ENCODE measurements around the gene FBXL3.
A peak's percentile ranks its signal among the peaks of the same experiment; 100 is the strongest.

FBXL3 gene

GRCh38 chr13:77040835-77041234 lies 13.9 kb upstream of the FBXL3 start:
- no peak overlapping the region for H2AK5ac ChIP-seq (ENCODE audit: low read length)
- H3K27ac ChIP-seq (ENCODE audit: low read depth, low read length): no peak overlapping the region
- H4K8ac ChIP-seq (ENCODE audit: low read depth, low read length): no peak overlapping the region
- H3K23ac ChIP-seq (ENCODE audit: low read length): no peak overlapping the region
- no peaks in the 10 kb centered on the region for H3K79me1 ChIP-seq (ENCODE audit: low read length)
- H4K91ac ChIP-seq (ENCODE audit: low read depth, low read length): no peak overlapping the region
- H3K18ac ChIP-seq (ENCODE audit: low read length): no peak overlapping the region
- no CpG with 5 or more reads among the region's 9 CpGs for WGBS (ENCODE audit: extremely low coverage, insufficient coverage, insufficient read length)
- H3K4ac ChIP-seq (ENCODE audit: low read depth, low read length): no peak overlapping the region
- H3K9me3 ChIP-seq (ENCODE audit: insufficient read depth, low read depth, low read length): no peaks in the 10 kb centered on the region
- H3K14ac ChIP-seq (ENCODE audit: low read length): no peak overlapping the region
- H3K4me2 ChIP-seq (ENCODE audit: low read length): no peak overlapping the region
- no peak overlapping the region for H2BK120ac ChIP-seq (ENCODE audit: insufficient read depth, low read length, poor library complexity)
- H4K12ac ChIP-seq (ENCODE audit: low read depth, low read length): no peak overlapping the region
- no peak overlapping the region for H3K4me3 ChIP-seq (ENCODE audit: low read depth, low read length)
- H3K36me3 ChIP-seq (ENCODE audit: control insufficient read depth in 1 of 2, insufficient read depth in 2 of 2, low read length in 2 of 2): peaks cover 2 to 3% of the 10 kb centered on the region in 2 experiments
- H3K4me1 ChIP-seq (ENCODE audit: control insufficient read depth in 1 of 2, insufficient read depth in 2 of 2, low read length in 2 of 2): no peaks in the 10 kb centered on the region
- H2BK12ac ChIP-seq (ENCODE audit: low read length): no peak overlapping the region
- no peak overlapping the region for H2AFZ ChIP-seq (ENCODE audit: insufficient read depth, low read length, poor library complexity)
- no peak for DNase-seq
- no peak overlapping the region for H2BK5ac ChIP-seq (ENCODE audit: low read depth, low read length, poor library complexity)
- H3K27me3 ChIP-seq (ENCODE audit: insufficient read depth, low read length): no peaks in the 10 kb centered on the region
- H3K9ac ChIP-seq (ENCODE audit: low read length): no peak overlapping the region
- no peaks in the 10 kb centered on the region for H3K79me2 ChIP-seq (ENCODE audit: control insufficient read depth, insufficient read depth, low read length, poor library complexity)

GRCh38 chr13:77040076-77040475 lies 13.1 kb upstream of the FBXL3 start:
- no peak for DNase-seq
- Histone ChIP-seq H2BK120ac (ENCODE audit: insufficient read depth, low read length, poor library complexity) (no peak overlapping the region), H2AK5ac (ENCODE audit: low read length) (no peak overlapping the region), H3K18ac (ENCODE audit: low read length) (no peak overlapping the region), H3K79me1 (ENCODE audit: low read length) (no peaks in the 10 kb centered on the region), H3K9ac (ENCODE audit: low read length) (no peak overlapping the region), H3K23ac (ENCODE audit: low read length) (no peak overlapping the region), H3K4me3 (ENCODE audit: low read depth, low read length) (no peak overlapping the region), H3K27ac (ENCODE audit: low read depth, low read length) (no peak overlapping the region), H3K9me3 (ENCODE audit: insufficient read depth, low read depth, low read length) (no peaks in the 10 kb centered on the region), H4K91ac (ENCODE audit: low read depth, low read length) (no peak overlapping the region), H2AFZ (ENCODE audit: insufficient read depth, low read length, poor library complexity) (no peak overlapping the region), H3K79me2 (ENCODE audit: control insufficient read depth, insufficient read depth, low read length, poor library complexity) (no peaks in the 10 kb centered on the region), H3K4me1 (ENCODE audit: control insufficient read depth in 1 of 2, insufficient read depth in 2 of 2, low read length in 2 of 2) (no peaks in the 10 kb centered on the region), H3K14ac (ENCODE audit: low read length) (no peak overlapping the region), H2BK5ac (ENCODE audit: low read depth, low read length, poor library complexity) (no peak overlapping the region), H2BK12ac (ENCODE audit: low read length) (no peak overlapping the region), H4K12ac (ENCODE audit: low read depth, low read length) (no peak overlapping the region), H3K4ac (ENCODE audit: low read depth, low read length) (no peak overlapping the region), H3K27me3 (ENCODE audit: insufficient read depth, low read length) (no peaks in the 10 kb centered on the region), H3K36me3 (ENCODE audit: control insufficient read depth in 1 of 2, insufficient read depth in 2 of 2, low read length in 2 of 2) (peaks cover under 1 to 3% of the 10 kb centered on the region in 2 experiments), H3K4me2 (ENCODE audit: low read length) (no peak overlapping the region), H4K8ac (ENCODE audit: low read depth, low read length) (no peak overlapping the region)
- WGBS (ENCODE audit: extremely low coverage, insufficient coverage, insufficient read length): no CpG with 5 or more reads among the region's 7 CpGs

DNA sequence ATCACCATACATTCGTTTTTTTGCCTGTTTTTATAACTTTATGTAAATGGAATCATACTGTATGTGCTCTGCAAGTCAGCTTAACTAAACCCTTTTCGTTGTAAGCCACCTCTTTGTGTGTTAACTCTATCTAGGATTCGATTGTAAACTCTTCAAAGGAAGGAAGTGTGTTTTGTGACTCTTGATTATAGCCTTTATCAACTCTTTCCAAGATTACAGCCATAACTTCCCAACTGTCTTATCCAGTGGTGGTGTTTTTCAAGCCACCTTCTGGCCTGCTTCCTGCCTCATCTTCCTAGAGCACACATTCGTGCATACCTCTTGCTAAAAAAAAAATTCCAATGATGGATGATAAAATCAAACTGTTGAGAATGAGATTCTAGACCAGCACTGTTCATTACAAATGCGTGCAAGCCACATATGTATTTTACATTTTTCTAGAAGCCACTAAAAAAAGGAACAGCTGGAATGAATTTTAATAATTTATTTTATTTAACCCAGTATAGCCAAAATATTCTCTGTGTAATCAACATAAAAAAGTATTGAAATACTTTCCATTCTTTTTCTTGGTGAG lies 12.0 kb upstream of the FBXL3 start:
- no peak overlapping the region for H4K12ac ChIP-seq (ENCODE audit: low read depth, low read length)
- H3K79me2 ChIP-seq (ENCODE audit: control insufficient read depth, insufficient read depth, low read length, poor library complexity): no peaks in the 10 kb centered on the region
- no peak overlapping the region for H2BK5ac ChIP-seq (ENCODE audit: low read depth, low read length, poor library complexity)
- no peak overlapping the region for H2AK5ac ChIP-seq (ENCODE audit: low read length)
- H3K9me3 ChIP-seq (ENCODE audit: insufficient read depth, low read depth, low read length): no peaks in the 10 kb centered on the region
- H3K27me3 ChIP-seq (ENCODE audit: insufficient read depth, low read length): no peaks in the 10 kb centered on the region
- no peak overlapping the region for H3K18ac ChIP-seq (ENCODE audit: low read length)
- no peak overlapping the region for H2AFZ ChIP-seq (ENCODE audit: insufficient read depth, low read length, poor library complexity)
- no peak overlapping the region for H2BK12ac ChIP-seq (ENCODE audit: low read length)
- peak in 1 of 2 donors; percentile 70 for DNase-seq
- no CpG with 5 or more reads among the region's 5 CpGs for WGBS (ENCODE audit: extremely low coverage, insufficient coverage, insufficient read length)
- H3K9ac ChIP-seq (ENCODE audit: low read length): no peak overlapping the region
- no peak overlapping the region for H3K4ac ChIP-seq (ENCODE audit: low read depth, low read length)
- peaks cover 0 to under 1% of the 10 kb centered on the region in 2 experiments for H3K36me3 ChIP-seq (ENCODE audit: control insufficient read depth in 1 of 2, insufficient read depth in 2 of 2, low read length in 2 of 2)
- no peaks in the 10 kb centered on the region for H3K4me1 ChIP-seq (ENCODE audit: control insufficient read depth in 1 of 2, insufficient read depth in 2 of 2, low read length in 2 of 2)
- no peak overlapping the region for H4K8ac ChIP-seq (ENCODE audit: low read depth, low read length)
- no peak overlapping the region for H3K4me2 ChIP-seq (ENCODE audit: low read length)
- no peak overlapping the region for H3K27ac ChIP-seq (ENCODE audit: low read depth, low read length)
- H3K79me1 ChIP-seq (ENCODE audit: low read length): no peaks in the 10 kb centered on the region
- H3K4me3 ChIP-seq (ENCODE audit: low read depth, low read length): no peak overlapping the region
- H2BK120ac ChIP-seq (ENCODE audit: insufficient read depth, low read length, poor library complexity): no peak overlapping the region
- H3K14ac ChIP-seq (ENCODE audit: low read length): no peak overlapping the region
- H4K91ac ChIP-seq (ENCODE audit: low read depth, low read length): no peak overlapping the region
- no peak overlapping the region for H3K23ac ChIP-seq (ENCODE audit: low read length)

- WGBS (ENCODE audit: extremely low coverage, insufficient coverage, insufficient read length): no CpG with 5 or more reads among the region's 1 CpG
Measured at GRCh38 chr13:77036279-77036678, 9.3 kb upstream of the FBXL3 start.

More at GRCh38 chr13:77036279-77036678, 9.3 kb upstream of the FBXL3 start:
- Histone ChIP-seq H3K27me3 (ENCODE audit: insufficient read depth, low read length) (no peaks in the 10 kb centered on the region), H2AFZ (ENCODE audit: insufficient read depth, low read length, poor library complexity) (no peak overlapping the region), H4K12ac (ENCODE audit: low read depth, low read length) (no peak overlapping the region), H2BK12ac (ENCODE audit: low read length) (no peak overlapping the region), H2BK120ac (ENCODE audit: insufficient read depth, low read length, poor library complexity) (no peak overlapping the region), H3K4me1 (ENCODE audit: control insufficient read depth in 1 of 2, insufficient read depth in 2 of 2, low read length in 2 of 2) (no peaks in the 10 kb centered on the region), H2AK5ac (ENCODE audit: low read length) (no peak overlapping the region), H3K23ac (ENCODE audit: low read length) (no peak overlapping the region), H3K79me2 (ENCODE audit: control insufficient read depth, insufficient read depth, low read length, poor library complexity) (no peaks in the 10 kb centered on the region), H3K27ac (ENCODE audit: low read depth, low read length) (no peak overlapping the region), H3K79me1 (ENCODE audit: low read length) (no peaks in the 10 kb centered on the region), H2BK5ac (ENCODE audit: low read depth, low read length, poor library complexity) (no peak overlapping the region), H3K18ac (ENCODE audit: low read length) (no peak overlapping the region), H3K36me3 (ENCODE audit: control insufficient read depth in 1 of 2, insufficient read depth in 2 of 2, low read length in 2 of 2) (no peaks in the 10 kb centered on the region), H3K4me2 (ENCODE audit: low read length) (no peak overlapping the region), H3K9ac (ENCODE audit: low read length) (no peak overlapping the region), H3K4me3 (ENCODE audit: low read depth, low read length) (no peak overlapping the region), H4K8ac (ENCODE audit: low read depth, low read length) (no peak overlapping the region), H4K91ac (ENCODE audit: low read depth, low read length) (no peak overlapping the region), H3K9me3 (ENCODE audit: insufficient read depth, low read depth, low read length) (no peaks in the 10 kb centered on the region), H3K4ac (ENCODE audit: low read depth, low read length) (no peak overlapping the region), H3K14ac (ENCODE audit: low read length) (no peak overlapping the region)
- no peak for DNase-seq
